ENCODE results near the gene LSM3. TPM values are rescaled to one million over a fixed set of nuclear protein-coding genes. Genes with fewer than 3 reads are reported as not detected.

Gene LSM3
- total and polyA plus RNA-seq, 12 donors: 4.1 to 25.8 (median 9.5) TPM

GRCh38 chr3:14145670-14146380 is 32.8 kb upstream of the LSM3 start:
- H3K27me3 ChIP-seq: no peaks in the 10 kb centered on the region
- H3K27ac ChIP-seq: peak overlapping the region in 3 of 5 donors; percentile 84 to 91 (median 88)
- peaks cover 0 to 40% of the 10 kb centered on the region in 2 donors for H3K36me3 ChIP-seq (replicated peaks in 1 of 2)
- TF ChIP-seq POLR2A (IDR thresholded peaks at IDR 0.05): no peak
- TF ChIP-seq CTCF (IDR thresholded peaks at IDR 0.05): no peak
- H3K4me1 ChIP-seq (replicated peaks in 1 of 2): peaks cover 30 to 42% of the 10 kb centered on the region in 2 donors
- DNase-seq: peak in 1 of 7 donors; percentile 52
- intact Hi-C loops (cut with DNase I): no loop called here
- H3K4me3 ChIP-seq: no peak overlapping the region
- no peaks in the 10 kb centered on the region for H3K9me3 ChIP-seq (replicated peaks in 1 of 3)
- 88 to 92% (median 91%) methylated on average over 5 to 10 of the region's 10 CpGs for WGBS, 4 donors

GRCh38 chr3:14146381-14147065 is 32.1 kb upstream of the LSM3 start:
- Histone ChIP-seq H3K36me3 (replicated peaks in 1 of 2) (peaks cover 0 to 39% of the 10 kb centered on the region in 2 donors), H3K4me3 (no peak overlapping the region), H3K9me3 (replicated peaks in 1 of 3) (no peaks in the 10 kb centered on the region), H3K27ac (peak overlapping the region in 3 of 5 donors; percentile 17 to 33 (median 20)), H3K4me1 (replicated peaks in 1 of 2) (peaks cover 30 to 42% of the 10 kb centered on the region in 2 donors), H3K27me3 (no peaks in the 10 kb centered on the region)
- intact Hi-C loops (cut with DNase I): no loop called here
- no peak for DNase-seq
- WGBS, 4 donors: 90 to 92% (median 92%) methylated on average over 8 to 10 of the region's 10 CpGs
- TF ChIP-seq CTCF (IDR thresholded peaks at IDR 0.05): no peak
- no peak for TF ChIP-seq POLR2A (IDR thresholded peaks at IDR 0.05)

- Histone ChIP-seq H3K4me3 (no peak overlapping the region), H3K9me3 (replicated peaks in 1 of 3) (no peaks in the 10 kb centered on the region), H3K4me1 (replicated peaks in 1 of 2) (peaks cover 30 to 42% of the 10 kb centered on the region in 2 donors), H3K27me3 (no peaks in the 10 kb centered on the region), H3K27ac (peak overlapping the region in 3 of 5 donors; percentile 20 to 33 (median 27)), H3K36me3 (replicated peaks in 1 of 2) (peaks cover 0 to 39% of the 10 kb centered on the region in 2 donors)
- DNase-seq: peak in 4 of 7 donors; percentile 42 to 69 (median 55)
- TF ChIP-seq CTCF (IDR thresholded peaks at IDR 0.05) (no peak), POLR2A (IDR thresholded peaks at IDR 0.05) (no peak)
- intact Hi-C loops (cut with DNase I): no loop called here
- 34 to 48% (median 44%) methylated on average over 4 to 5 of the region's 5 CpGs for WGBS, 4 donors
Measured at GRCh38 chr3:14147066-14147435, 31.6 kb upstream of the LSM3 start.

GRCh38 chr3:14147617-14148016 is 31.0 kb upstream of the LSM3 start:
- WGBS, 4 donors: 89 to 96% (median 93%) methylated on average over 8 to 12 of the region's 12 CpGs
- no peaks in the 10 kb centered on the region for H3K27me3 ChIP-seq
- peaks cover 0 to 41% of the 10 kb centered on the region in 2 donors for H3K36me3 ChIP-seq (replicated peaks in 1 of 2)
- H3K27ac ChIP-seq: peak overlapping the region in 3 of 5 donors; percentile 20 to 33 (median 27)
- peak in 1 of 7 donors; percentile 43 for DNase-seq
- no peaks in the 10 kb centered on the region for H3K9me3 ChIP-seq (replicated peaks in 1 of 3)
- TF ChIP-seq POLR2A (IDR thresholded peaks at IDR 0.05) (no peak), CTCF (IDR thresholded peaks at IDR 0.05) (no peak)
- no peak overlapping the region for H3K4me3 ChIP-seq
- peaks cover 30 to 42% of the 10 kb centered on the region in 2 donors for H3K4me1 ChIP-seq (replicated peaks in 1 of 2)
- intact Hi-C loops (cut with DNase I): no loop called here

Measured in adrenal gland (tissue), 12 donors.